ENCODE measurements around the gene RSPH6A.

RSPH6A gene

DNA sequence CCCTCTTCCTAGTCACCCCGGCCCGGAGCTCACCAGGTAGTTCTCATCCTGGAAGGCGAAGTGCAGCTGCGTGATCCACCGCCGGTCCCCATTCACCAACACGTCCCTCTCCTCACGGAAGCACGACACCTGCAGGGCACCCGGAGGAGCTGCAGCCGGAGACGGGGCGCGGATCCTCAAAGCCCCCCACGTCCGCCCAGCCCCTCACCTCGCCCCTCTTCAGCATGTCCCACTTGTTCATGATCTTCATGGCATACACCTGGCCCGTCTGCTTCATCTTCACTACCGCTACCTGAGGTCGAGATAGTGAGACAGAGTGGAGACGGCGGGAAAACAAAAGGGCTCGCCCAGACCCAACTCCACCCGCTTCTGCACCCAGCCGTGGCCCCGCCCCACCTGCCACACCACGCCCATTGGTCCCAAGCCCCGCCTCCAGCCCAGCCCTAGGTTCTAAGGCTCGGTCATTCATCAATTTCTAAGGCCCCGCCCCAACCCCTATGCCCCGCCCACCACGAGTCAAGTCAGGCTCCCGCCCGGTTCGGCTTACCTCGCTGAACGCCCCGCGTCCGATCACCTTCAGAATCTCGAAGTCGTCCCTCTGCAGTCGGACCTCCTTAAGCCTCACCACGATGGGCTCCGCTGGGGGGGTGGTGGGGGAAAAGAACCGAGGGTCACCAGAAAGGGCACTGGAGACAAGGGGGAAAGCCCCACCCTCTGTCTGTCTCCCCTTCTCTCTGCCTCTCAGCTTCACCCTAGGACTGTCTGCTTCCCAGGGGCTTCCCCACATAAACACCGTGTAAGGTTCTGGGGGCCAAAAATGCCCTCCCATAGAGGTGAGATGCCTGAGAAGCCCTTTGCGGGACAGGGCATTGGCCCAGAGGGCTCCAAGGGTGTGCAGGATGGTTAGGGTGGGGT, 35.6 kb downstream of the RSPH6A start:
- peak; percentile 88 for DNase-seq

DNA sequence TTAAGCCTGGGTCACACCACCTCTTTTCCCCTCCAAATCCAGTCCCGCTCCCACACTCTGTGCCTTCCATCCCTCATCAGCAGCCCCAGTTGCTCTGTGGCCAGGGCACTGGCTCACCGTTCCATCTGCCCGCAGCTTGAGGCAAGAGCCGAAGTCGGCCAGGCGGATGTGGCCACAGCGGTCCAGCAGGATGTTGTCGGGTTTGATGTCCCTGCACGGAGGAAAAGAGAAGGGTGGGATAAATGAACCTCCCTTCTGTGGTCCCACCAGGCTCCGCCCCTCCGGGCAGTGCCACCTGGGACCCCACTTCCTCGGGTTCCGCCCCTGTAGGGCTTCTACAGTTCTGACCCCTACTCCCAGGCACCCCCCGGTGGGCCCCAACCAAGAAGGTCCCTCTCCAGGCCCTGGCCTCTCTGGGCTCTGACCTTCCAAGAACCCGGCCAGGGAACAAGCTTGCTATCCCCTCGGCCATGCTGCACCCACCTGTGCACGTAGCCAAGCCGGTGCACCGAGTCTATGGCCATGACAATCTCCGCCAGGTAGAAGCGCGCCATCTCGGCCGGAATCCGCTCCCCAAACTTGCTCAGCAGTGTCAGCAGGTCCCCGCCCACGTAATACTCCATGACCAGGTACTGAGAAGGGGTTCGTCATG, 37.0 kb downstream of the RSPH6A start:
- DNase-seq: no peak

DNA sequence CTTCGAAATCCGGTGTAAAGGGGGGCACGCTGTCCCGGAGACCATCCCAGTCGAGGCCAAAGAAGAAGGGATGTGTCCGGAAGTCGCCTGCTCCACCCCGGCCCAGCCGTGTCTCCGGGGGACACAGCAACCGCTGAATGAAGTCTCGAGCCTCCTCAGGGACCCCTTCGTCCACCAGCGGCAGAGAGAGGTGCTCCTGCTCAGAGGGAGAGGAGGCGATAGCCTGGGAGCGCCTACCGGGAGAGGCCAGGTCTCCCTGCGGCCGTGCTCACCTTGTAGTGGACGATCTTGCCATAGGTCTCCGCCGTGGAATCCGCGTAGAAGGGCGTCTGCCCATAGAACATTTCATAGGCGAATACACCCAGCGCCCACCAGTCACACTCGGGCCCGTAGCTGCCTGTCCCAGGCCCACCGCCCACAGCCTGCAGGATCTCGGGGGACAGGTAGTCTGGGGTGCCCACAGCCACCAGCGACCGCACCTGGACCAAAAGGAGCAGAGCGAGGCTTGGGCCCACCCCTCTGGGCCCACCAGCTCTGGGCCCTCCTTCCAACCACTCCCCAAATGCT, 37.6 kb downstream of the RSPH6A start:
- DNase-seq: no peak

DNA sequence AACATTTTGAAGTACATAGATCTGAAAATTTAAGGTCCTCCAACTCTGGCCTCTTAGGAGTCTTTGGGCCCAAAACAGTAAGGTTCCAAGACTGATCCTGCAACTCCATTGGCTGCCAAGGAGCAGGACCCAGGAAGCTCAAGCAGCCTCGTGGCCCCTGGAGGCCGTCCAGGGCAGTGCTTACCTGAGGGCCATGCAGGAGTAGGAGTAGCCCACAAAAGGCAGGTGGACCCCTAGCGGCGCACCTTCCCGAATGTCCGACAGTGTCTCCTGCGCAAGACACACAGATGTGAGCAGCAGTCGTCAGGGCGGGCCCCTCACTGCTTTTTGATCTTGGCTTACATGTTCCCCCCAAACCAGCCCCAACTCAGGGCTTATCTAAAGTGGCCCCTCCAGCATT, 40.3 kb downstream of the RSPH6A start:
- no peak for DNase-seq

DNA sequence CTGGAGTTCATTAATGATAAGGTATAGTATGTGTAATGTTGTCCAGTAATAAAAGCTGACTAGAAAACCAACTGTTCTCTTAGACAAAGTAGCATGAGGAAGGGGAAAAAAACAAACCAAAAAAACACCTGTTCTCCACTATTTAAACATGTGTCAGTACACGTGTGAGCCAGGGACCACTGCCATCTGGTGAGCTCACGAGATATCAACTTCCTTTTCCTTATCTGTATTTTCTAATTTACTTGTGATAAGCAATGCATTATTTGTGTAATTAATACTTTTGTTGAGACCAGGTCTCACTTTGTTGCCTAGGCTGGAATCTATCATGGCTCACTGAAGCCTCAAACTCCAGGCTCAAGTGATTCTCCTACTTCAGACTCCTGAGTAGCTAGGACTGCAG, 41.7 kb downstream of the RSPH6A start:
- no peak for DNase-seq

DNA sequence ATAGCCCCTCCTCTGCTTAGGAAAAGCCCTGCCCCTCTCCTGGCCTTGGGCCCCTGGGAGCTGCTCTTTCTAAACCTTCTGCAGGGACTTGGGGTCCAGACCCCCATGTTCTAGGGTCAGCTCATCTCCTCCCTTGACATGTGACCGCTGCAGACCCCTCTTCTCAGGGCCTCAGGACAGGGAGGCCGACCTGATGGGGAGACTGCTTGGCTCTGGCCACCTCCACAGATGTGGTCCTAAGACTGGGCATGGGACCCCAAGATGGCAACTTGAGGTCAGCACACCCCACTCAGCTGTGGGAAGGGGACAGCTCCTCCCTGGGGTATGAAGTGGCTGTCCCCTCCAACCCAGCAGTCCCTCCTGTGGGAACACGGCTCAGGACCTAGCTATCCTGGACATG, 42.2 kb downstream of the RSPH6A start:
- DNase-seq: no peak

DNA sequence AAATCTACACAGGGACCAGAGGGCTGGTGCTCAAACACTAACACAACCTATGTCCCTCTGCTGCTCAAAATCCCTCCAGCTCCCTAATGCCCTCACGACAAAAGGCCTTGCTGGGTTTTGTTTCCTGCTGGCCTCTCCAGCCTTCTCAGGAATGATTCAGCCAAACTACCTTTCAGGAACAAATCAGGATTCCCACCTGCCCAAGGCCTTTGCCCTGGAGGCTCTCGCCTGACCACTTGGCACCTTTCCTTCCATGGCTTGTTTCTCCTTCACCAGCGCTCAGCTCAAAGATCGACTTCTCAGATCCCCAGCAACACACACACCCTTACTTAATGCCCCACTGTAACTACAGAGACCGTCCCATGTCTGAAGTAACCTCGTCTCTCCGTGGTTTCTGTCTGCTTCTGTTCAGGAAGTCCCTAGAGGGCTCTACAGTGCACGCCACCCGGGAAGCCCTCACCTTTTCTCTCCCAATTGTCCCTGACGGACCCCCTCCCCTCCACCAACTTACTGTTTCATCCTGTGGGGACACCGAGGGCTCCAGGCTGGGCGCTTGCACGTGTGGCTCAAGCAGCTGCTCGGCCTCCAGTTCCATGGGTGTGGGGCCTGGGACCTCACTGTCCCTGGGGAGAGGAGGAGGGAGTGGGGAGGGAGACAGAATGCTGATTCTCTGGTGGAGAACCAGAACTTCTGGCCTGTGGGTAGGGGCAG, 42.8 kb downstream of the RSPH6A start:
- DNase-seq: no peak

DNA sequence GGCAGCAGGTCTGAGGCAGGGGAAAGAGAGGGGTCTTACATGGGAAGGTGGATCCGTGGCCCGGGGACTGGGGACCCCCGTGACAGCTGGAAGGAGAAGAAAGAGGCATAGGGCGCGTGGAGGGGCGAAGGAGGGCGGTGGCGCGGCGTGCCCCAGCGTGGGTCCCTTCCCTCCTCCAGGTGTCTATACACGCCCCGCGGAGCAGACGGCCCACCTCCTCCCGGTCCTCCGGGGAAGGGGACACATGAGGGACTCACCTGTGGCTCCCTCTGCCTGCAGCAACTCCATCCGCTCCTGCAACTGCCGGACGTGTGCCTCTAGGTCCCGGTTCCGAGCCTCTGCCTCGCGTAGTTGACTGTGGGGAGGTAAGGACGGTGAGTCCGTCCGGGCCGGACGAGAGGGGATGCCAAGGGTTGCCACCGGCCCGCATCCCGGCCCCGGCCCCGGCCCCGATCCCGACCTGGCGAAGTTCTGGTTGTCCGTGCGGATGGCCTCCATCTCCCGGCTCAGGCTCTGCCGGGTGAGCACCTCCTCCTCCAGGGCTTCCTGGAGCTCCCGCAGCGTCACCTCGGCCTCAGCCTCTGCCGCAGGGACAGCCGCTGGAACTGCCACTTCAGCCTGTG, 43.7 kb downstream of the RSPH6A start:
- DNase-seq: no peak

DNA sequence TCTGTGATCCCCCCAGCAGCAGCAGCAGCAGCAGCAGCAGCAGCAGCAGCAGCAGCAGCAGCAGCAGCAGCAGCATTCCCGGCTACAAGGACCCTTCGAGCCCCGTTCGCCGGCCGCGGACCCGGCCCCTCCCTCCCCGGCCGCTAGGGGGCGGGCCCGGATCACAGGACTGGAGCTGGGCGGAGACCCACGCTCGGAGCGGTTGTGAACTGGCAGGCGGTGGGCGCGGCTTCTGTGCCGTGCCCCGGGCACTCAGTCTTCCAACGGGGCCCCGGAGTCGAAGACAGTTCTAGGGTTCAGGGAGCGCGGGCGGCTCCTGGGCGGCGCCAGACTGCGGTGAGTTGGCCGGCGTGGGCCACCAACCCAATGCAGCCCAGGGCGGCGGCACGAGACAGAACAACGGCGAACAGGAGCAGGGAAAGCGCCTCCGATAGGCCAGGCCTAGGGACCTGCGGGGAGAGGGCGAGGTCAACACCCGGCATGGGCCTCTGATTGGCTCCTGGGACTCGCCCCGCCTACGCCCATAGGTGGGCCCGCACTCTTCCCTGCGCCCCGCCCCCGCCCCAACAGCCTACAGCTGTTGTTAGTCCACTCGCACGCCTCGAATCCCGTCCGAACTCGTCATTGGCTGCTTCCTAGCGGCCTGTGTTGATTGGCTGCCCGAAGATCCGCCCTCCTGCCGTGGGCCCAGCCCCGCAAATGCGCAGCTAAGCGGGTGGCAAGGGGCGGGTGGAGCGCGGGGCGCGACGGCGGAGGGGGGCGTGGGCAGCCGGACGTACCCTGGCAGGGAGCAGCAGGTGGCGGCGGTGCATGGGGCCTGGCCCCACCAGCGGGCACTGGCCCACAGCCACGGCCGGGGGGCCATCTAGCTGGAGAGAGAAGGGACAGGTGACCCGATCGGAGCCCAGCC, 44.7 kb downstream of the RSPH6A start:
- DNase-seq: peak; percentile 88

DNA sequence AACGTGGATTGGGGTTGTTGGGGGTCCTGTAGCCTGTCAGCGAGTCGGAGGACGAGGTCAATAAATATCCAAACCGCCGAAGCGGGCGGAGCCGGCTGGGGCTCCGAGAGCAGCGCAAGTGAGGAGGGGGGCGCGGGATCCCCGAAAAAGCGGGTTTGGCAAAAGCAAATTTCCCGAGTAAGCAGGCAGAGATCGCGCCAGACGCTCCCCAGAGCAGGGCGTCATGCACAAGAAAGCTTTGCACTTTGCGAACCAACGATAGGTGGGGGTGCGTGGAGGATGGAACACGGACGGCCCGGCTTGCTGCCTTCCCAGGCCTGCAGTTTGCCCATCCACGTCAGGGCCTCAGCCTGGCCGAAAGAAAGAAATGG, 45.3 kb downstream of the RSPH6A start:
- DNase-seq: no peak

DNA sequence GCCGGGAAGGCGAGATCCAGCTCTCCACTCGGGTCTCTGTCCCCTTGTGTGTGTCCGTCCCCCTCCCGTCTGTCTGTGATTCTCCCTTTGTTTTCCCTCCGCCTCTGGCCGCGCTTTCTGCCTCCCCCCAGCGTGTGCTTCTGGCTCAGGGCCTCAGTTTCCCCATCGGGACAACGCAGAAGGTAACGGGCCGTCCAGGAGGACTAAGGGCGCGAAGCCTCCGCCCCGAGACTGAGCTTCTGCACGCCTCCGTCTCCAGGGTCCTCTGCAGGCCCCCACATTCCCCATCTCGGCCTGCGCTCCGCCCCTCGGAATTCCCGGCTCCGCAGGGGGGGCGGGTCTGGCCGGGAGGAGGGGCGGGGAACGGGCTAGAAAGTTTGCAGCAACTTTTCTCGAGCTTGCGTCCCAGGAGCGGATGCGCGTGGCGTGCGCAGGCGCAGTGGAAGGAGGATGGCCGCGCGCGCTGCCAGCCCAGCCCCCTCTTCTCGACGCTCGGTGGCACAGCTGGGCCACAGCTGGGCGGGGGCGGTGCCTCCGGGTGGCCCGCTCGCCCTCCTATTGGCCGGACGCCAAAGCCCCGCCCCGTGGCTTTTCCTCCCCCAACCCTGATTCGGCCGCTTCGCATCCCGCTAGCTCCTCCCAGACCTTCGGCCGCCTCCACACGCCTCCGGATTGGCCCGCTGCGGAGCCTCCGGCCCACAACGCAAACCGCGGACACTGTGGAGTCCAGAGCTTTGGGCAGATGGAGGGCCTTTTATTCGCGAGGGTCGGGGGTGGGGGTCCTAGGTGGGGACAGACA, 45.9 kb downstream of the RSPH6A start, which contains the start of gene SIX5:
SIX5 (minus strand) TSS at position 269 of the 799 bp plus-strand sequence. CDS start 408 bp downstream, outside the sequence.
- DNase-seq: peak; percentile 98

DNA sequence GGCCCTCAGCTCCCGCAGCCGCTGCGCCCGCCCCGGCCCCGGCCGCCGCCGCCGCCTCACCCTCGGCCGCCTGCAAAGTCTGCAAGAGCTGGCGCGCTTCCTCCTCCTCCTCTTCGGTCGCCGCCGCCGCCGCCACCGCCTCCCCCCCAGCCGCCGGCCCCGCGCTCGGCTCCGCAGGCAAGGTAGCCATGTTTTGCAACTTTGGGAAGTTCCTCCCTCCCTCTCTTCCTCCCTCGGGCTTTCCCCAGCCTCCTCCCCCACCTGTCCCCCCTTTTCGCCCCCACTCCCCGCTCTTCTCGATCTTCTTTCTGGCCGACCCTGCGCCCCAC, 46.5 kb downstream of the RSPH6A start:
- DNase-seq: peak; percentile 49

DNA sequence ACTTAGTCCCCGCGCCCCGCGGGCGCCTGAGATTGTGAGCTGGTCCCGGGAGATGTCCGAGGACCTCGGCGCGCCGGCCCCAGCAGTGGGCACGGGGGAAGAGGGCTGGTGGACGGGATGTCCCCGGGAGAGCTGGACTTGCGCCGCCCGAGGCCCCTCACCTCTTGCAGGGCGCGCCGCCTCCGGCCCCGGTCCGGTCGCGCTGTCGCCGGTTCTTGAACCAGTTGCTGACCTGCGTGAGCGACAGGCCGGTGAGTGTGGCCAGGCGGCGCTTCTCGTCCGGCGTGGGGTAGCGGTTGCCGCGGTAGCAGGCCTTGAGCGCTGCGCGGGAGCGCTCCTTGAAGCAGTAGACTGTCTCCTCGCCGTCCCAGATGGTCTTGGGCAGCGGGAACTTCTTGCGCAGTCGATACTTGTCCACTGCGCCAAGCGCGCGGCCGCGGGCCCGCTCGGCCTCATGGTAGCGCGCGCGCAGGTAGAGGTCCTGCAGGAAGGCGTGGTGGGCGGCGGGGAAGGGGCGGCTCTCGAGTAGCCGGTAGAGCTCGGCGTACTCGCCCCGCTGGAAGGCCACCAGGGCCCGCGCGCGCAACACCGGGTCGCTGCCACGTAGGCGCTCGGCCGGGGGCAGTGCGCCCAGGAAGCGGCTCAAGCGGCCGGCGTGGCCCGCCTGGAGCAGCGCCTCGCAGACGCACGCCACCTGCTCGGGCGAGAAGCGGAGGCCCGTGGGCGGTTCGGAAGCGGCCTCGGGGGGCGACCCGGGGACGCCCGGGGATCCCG, 47.0 kb downstream of the RSPH6A start:
- DNase-seq: peak; percentile 55

DNA sequence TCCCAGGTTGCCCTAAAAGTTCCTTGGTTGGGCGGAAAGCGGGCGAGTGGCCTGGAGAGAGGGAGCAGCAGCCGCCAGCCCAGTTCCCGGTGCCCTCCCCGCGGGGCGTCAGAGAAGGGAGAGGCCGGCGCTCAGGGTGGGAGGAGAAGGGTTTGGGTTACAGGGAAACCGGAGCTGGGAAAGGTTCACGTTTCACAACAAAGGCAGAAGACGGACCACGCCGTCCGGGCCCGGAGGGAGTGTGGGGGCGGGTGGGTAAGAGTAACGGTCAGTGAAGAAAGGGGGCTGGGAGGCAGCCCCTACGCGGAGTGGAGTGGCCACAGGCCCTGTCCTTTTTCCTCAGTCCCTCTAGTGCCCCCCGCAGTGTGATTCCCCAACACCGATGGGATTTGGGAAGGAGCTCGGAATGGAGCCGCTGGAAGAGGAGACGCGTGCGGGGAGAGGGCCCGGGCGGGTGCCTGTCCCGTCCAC, 47.7 kb downstream of the RSPH6A start:
- no peak for DNase-seq

DNA sequence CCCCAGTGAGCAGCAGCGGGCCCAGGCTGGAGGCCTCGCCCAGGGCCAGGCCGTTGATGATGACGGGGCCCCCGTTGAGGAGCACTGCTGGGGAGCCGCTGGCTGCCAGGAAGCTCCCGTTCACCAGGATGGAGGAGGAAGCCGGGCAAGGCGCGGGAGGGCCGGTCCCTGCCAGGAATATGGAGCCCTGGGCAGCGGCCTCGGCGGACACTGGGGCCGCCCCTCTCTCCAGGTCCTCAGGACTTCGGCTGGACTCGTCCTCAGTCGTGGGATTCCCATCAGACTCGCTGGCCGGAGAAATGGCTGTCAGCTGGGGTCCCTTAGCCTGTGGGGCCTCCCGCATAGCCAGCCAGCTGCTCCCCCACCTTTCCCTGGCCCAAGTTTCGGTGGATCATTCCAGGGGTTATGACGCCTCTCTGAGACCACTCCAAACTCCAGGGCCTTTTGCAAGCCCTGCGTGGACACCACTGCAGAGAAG, 48.2 kb downstream of the RSPH6A start:
- no peak for DNase-seq

DNA sequence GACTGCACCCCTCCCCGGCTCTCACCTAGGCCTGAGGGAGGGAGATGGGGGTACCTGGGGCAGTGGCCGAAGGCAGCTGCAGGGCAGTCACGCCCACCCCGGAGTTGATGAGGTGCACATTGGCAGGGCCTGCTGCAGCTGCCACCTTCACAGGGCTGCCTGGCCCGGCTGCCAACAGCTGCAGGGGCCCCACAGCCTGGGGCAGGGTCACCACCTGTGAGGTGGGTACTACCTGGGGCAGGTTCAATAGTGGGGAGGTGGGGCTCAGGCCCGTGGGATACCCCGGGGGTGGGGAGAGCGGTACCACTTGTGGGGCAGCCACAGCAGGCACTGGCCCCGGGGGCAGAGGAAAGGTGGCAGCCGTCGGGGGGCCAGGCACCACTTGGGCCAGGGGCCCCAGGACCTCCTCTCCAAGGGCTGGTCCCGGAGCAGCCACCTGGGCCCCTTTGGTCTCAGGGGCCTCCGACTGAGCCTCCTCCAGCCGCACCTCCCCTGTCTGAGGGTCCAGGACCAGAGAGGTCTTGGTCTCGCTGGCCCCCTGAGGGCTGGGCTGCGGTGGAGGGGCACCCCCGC, 48.7 kb downstream of the RSPH6A start:
- no peak for DNase-seq

DNA sequence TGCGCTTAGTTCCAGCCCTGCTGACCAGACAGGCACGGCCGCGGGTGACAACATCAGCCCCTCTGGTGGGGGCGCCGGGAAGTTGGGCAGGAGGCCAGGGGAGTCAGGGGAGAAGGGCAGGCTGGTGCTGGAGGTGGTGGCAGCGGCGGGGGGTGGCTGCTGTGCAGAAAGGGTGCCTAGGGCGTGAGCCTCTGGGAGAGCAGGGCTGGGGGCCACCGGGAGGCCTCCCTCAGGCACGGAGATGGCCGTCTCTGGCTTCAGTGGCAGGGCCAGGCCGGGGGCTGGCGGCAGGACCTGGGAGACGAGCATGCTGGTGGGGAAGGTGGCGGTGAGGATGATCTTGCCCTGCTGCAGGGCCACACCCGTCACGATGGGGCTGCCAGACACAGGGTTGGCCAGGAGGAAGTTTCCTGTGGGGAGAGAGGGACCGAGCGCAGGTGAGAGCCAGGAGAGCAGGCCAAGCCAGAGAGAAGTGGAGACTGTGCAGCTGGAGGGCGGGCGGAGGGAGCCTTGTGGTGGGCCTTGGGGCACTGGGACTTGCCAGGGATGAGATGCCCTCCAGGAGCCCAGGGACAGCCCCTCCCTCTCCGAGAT, 49.3 kb downstream of the RSPH6A start:
- DNase-seq: no peak

DNA sequence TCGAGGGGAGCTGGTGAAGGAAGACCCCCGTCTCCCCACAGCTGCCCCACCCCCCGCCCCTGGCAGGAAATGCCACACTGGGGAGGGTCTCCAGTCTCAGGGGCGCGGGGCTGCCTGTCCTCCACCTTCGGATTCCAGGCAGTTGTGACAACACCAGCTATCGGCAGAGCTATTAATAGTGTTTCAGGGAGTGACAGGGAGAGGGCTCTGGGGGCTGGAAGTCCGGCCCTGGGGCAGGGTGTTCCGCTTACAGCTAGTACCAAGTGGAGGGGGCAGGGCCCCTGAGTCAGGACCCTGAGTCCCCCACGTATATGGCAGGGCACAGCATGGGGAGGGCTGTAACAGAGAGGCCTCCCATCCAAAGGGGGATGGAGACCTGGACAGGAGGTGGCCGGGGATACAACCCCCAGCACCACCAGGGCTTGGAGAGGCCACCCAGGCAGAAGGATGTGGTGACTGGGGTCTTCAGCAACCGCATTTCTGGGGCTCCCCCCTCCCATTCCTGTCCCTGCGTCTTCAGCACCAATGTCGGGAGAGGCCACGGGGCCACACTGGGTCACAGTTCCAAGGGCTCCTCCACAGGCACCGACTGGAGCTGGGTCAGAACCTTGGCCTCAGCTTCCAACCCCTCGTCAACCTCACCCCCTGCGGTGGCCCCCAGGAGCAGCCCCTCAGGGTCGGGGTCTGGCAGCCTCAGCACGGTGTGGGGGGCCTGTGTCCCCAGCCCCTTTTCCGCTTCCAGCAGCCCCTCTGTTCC, 50.0 kb downstream of the RSPH6A start:
- DNase-seq: no peak

All from activated CD4-positive, CD25-positive, alpha-beta regulatory T cell treated with anti-CD3 and anti-CD28 coated beads, Interleukin-2, amount 50 U/mL, for 72 hours (primary cell).